IMR-90 (cell line): Measurements from ENCODE around the gene TRIM24. TPM values are rescaled to one million over a fixed set of nuclear protein-coding genes. Genes with fewer than 3 reads are reported as not detected.

Experiments
- ATAC-seq: fragments of 200-7000 bp; cut with Tn5 transposase; 2 replicates; pipeline ENCODE4 v1.9.1; 2020; ENCODE audit warnings: low read depth, mild to moderate bottlenecking, moderate library complexity
- BruUV-seq: library from RNA; stranded (reverse); fragments of 400-500 nt; replicated peaks from 2 replicates; lab custom pipeline; 2021; lab: Mats Ljungman, UMichigan
- CTCF ChIA-PET: fragments of 300-600 bp; formaldehyde crosslinking; extraction: SDS; loops from one replicate; lab custom pipeline; 2021; ENCODE audit warnings: antibody characterized with exemption; lab: Yijun Ruan, JAX
- POLR2A ChIA-PET: fragments of 300-600 bp; sonication (Branson Sonifier 250); formaldehyde crosslinking; loops from one replicate; lab custom pipeline; 2022; ENCODE audit warnings: antibody characterized with exemption; ENCODE audit not compliant: unreplicated experiment; lab: Charles Lee
- DNase-seq: peaks from one replicate; pipeline ENCODE4 v3.0.0; 2013
- H2AFZ ChIP-seq: replicated peaks from 2 replicates; pipeline ENCODE3; 2013; ENCODE audit warnings: low read length, mild to moderate bottlenecking; ENCODE audit not compliant: poor library complexity
- H2AK5ac ChIP-seq: 2 replicates; pipeline ENCODE4 v1.6.1; 2013; ENCODE audit warnings: low read depth, low read length, inconsistent platforms
- H2AK9ac ChIP-seq: replicated peaks from 2 replicates; pipeline ENCODE3; 2013; ENCODE audit warnings: mild to moderate bottlenecking, low read depth, low read length, moderate library complexity; ENCODE audit not compliant: poor library complexity
- H2BK120ac ChIP-seq: 2 replicates; pipeline ENCODE4 v1.6.1; 2013; ENCODE audit warnings: low read depth, low read length, inconsistent platforms
- H2BK15ac ChIP-seq: 3 replicates; pipeline ENCODE4 v1.6.1; 2013; ENCODE audit warnings: low read depth, low read length, inconsistent platforms
- H2BK20ac ChIP-seq: 2 replicates; pipeline ENCODE4 v1.6.1; 2013; ENCODE audit warnings: low read depth, mild to moderate bottlenecking, inconsistent platforms, low read length, moderate library complexity
- H2BK5ac ChIP-seq: 2 replicates; pipeline ENCODE4 v1.6.1; 2013; ENCODE audit warnings: mild to moderate bottlenecking, low read depth, low read length, inconsistent platforms; ENCODE audit not compliant: poor library complexity, severe bottlenecking
- H3K14ac ChIP-seq: replicated peaks from 2 replicates; pipeline ENCODE4 v1.6.1; 2013; ENCODE audit warnings: low read depth, low read length, inconsistent platforms
- H3K18ac ChIP-seq: 2 replicates; pipeline ENCODE4 v1.6.1; 2013; ENCODE audit warnings: low read depth, low read length, control low read depth
- H3K23ac ChIP-seq: 2 replicates; pipeline ENCODE4 v1.6.1; 2013; ENCODE audit warnings: low read depth, low read length, inconsistent platforms
- H3K27ac ChIP-seq: 2 replicates; pipeline ENCODE4 v1.5.1; 2013; ENCODE audit warnings: mild to moderate bottlenecking, control low read depth, low read length; ENCODE audit not compliant: insufficient read depth
- H3K27me3 ChIP-seq: 2 replicates; pipeline ENCODE4 v1.6.1; 2013; ENCODE audit warnings: low read length; ENCODE audit not compliant: control insufficient read depth, insufficient read depth
- H3K36me3 ChIP-seq: 2 replicates; pipeline ENCODE4 v1.6.1; 2013; ENCODE audit warnings: low read length, mixed read lengths; ENCODE audit not compliant: control insufficient read depth, insufficient read depth
- H3K4ac ChIP-seq: 2 replicates; pipeline ENCODE4 v1.6.1; 2013; ENCODE audit warnings: low read depth, low read length, inconsistent platforms
- H3K4me1 ChIP-seq: 2 replicates; pipeline ENCODE4 v1.6.1; 2013; ENCODE audit warnings: low read length, mixed read lengths; ENCODE audit not compliant: control insufficient read depth, insufficient read depth
- H3K4me2 ChIP-seq: 2 replicates; pipeline ENCODE4 v1.6.1; 2013; ENCODE audit warnings: low read depth, mild to moderate bottlenecking, control low read depth, low read length, moderate library complexity
- H3K4me3 ChIP-seq: 2 replicates; pipeline ENCODE4 v1.5.1; 2013; ENCODE audit warnings: low read depth, mild to moderate bottlenecking, control low read depth, low read length, moderate library complexity; ENCODE audit not compliant: insufficient read depth
- H3K56ac ChIP-seq: 2 replicates; pipeline ENCODE4 v1.6.1; 2013; ENCODE audit warnings: low read length, inconsistent platforms; ENCODE audit not compliant: insufficient read depth; ENCODE audit errors: extremely low read depth
- H3K79me1 ChIP-seq, 2 experiments: 2 replicates each; pipeline ENCODE4 v1.6.1; 2013; ENCODE audit warnings: low read length in 2 of 2, inconsistent platforms in 1 of 2, low read depth in 1 of 2
- H3K9ac ChIP-seq: 2 replicates; pipeline ENCODE4 v1.6.1; 2013; ENCODE audit warnings: low read depth, low read length, control low read depth
- H3K9me1 ChIP-seq: 2 replicates; pipeline ENCODE4 v1.6.1; 2013; ENCODE audit warnings: low read length, inconsistent platforms; ENCODE audit not compliant: insufficient read depth
- H3K9me3 ChIP-seq: 2 replicates; pipeline ENCODE4 v1.6.1; 2013; ENCODE audit warnings: low read length; ENCODE audit not compliant: control insufficient read depth, insufficient read depth
- H4K20me1 ChIP-seq: 2 replicates; pipeline ENCODE4 v1.6.1; 2013; ENCODE audit warnings: low read length, inconsistent platforms; ENCODE audit not compliant: insufficient read depth
- H4K5ac ChIP-seq: 2 replicates; pipeline ENCODE4 v1.6.1; 2013; ENCODE audit warnings: mild to moderate bottlenecking, low read depth, low read length, control low read depth
- H4K8ac ChIP-seq, 2 experiments: 2 replicates each; pipeline ENCODE4 v1.6.1; 2013; ENCODE audit warnings: low read depth in 2 of 2, low read length in 2 of 2, control low read depth in 1 of 2, inconsistent platforms in 1 of 2
- H4K91ac ChIP-seq: 2 replicates; pipeline ENCODE4 v1.6.1; 2013; ENCODE audit warnings: low read depth, low read length, inconsistent platforms; ENCODE audit not compliant: insufficient read depth
- BHLHE40 ChIP-seq: fragments of 150-350 bp; IDR thresholded peaks from 2 replicates; pipeline ENCODE4 v1.6.1; 2016; ENCODE audit warnings: mild to moderate bottlenecking, low read depth, low read length
- CEBPB ChIP-seq: IDR thresholded peaks from 2 replicates; pipeline ENCODE4 v1.6.1; 2012; ENCODE audit warnings: low read depth, low read length, improper control_type of control experiment
- ELK1 ChIP-seq: fragments of 150-350 bp; IDR thresholded peaks from 2 replicates; pipeline ENCODE4 v1.6.1; 2016; ENCODE audit warnings: low read depth, mild to moderate bottlenecking, low read length, moderate library complexity, borderline replicate concordance
- FOS ChIP-seq: fragments of 150-350 bp; IDR thresholded peaks from 2 replicates; pipeline ENCODE4 v1.6.1; 2016; ENCODE audit warnings: low read depth, low read length
- MAZ ChIP-seq: IDR thresholded peaks from 2 replicates; pipeline ENCODE4 v1.6.1; 2012; ENCODE audit warnings: low read depth, mild to moderate bottlenecking, low read length, improper control_type of control experiment, moderate library complexity, borderline replicate concordance
- MXI1 ChIP-seq: IDR thresholded peaks from 2 replicates; pipeline ENCODE4 v1.6.1; 2012; ENCODE audit warnings: low read depth, mild to moderate bottlenecking, low read length, moderate library complexity, borderline replicate concordance
- POLR2A ChIP-seq: IDR thresholded peaks from 2 replicates; pipeline ENCODE4 v1.6.1; 2012; ENCODE audit warnings: mild to moderate bottlenecking, low read depth, low read length
- RAD21 ChIP-seq: IDR thresholded peaks from 2 replicates; pipeline ENCODE4 v1.6.1; 2012; ENCODE audit warnings: low read length, improper control_type of control experiment
- RFX5 ChIP-seq: IDR thresholded peaks from 2 replicates; pipeline ENCODE4 v1.8.0; 2012; ENCODE audit warnings: low read depth, mild to moderate bottlenecking, low read length, moderate library complexity
- WGBS, 2 experiments: methylation state at CpG; one replicate each; pipeline versions ENCODE4 v1.1.5 to v1.1.7; 2013; ENCODE audit warnings: missing lambda C conversion rate in 2 of 2; ENCODE audit not compliant: insufficient read length in 1 of 2; ENCODE audit errors: extremely low coverage in 2 of 2; 5-methylcytosine and 5-hydroxymethylcytosine counted together
- dilution Hi-C: fragments of 300-500 bp; cut with HindIII; formaldehyde crosslinking; loops from one replicate; pipeline ENCODE4 v1.14.3; 2018; ENCODE audit warnings: low sequenced_read_pairs; ENCODE audit not compliant: unreplicated experiment
- in situ Hi-C: fragments of 300-500 bp; cut with MboI; formaldehyde crosslinking; loops from 3 replicates; pipeline ENCODE4 v1.14.3; 2019; ENCODE audit warnings: low sequenced_read_pairs, inconsistent platforms, mixed read lengths
- intact Hi-C: fragments of 100-400 bp; cut with micrococcal nuclease; formaldehyde crosslinking; loops from 2 replicates; pipeline ENCODE4 v1.10.0; 2022
- polyA plus RNA-seq, 3 experiments: library from polyadenylated mRNA; depleted of rRNA; stranded (reverse); fragments of >200 nt; gene quantifications; 2 replicates each; pipeline ENCODE4 v1.2.3, GENCODE V29; 2012; ENCODE audit warnings: low replicate concordance in 1 of 3
- total RNA-seq: library from RNA; depleted of rRNA; stranded (reverse); fragments of >200 nt; gene quantifications from 2 replicates; pipeline ENCODE4 v1.2.3, GENCODE V29; 2012

Gene TRIM24
- total and polyA plus RNA-seq, 2 of the 4 experiments (the other 2 are of a cell fraction): 4.1 to 5.7 TPM

GRCh38 chr7:138570715-138571114 lies 110.7 kb downstream of the TRIM24 start:
- TF ChIP-seq MXI1: no peak
- no peak for TF ChIP-seq POLR2A
- no peak for TF ChIP-seq FOS
- TF ChIP-seq RAD21: no peak
- no peak for TF ChIP-seq ELK1
- TF ChIP-seq RFX5: no peak
- no peak for TF ChIP-seq MAZ
- no peak for TF ChIP-seq BHLHE40
- TF ChIP-seq CEBPB: no peak
- DNase-seq (no peak), ATAC-seq (no peak)
- Histone ChIP-seq H3K56ac (no peak overlapping the region), H2AFZ (no peak overlapping the region), H3K36me3 (peaks cover 9% of the 10 kb centered on the region; the same call in 1 of the 2 replicates), H3K9me1 (no peaks in the 10 kb centered on the region), H3K9me3 (peaks cover 4% of the 10 kb centered on the region), H2BK15ac (no peak overlapping the region), H3K4ac (no peak overlapping the region), H2BK20ac (no peak overlapping the region), H3K18ac (no peak overlapping the region), H4K91ac (no peak overlapping the region), H3K4me2 (no peak overlapping the region), H3K4me3 (no peak overlapping the region), H2AK5ac (no peak overlapping the region), H4K5ac (no peak overlapping the region), H3K79me1 (no peaks in the 10 kb centered on the region), H3K27ac (no peak overlapping the region), H2BK120ac (no peak overlapping the region), H2BK5ac (no peak overlapping the region), H3K9ac (no peak overlapping the region), H3K23ac (no peak overlapping the region), H3K27me3 (no peaks in the 10 kb centered on the region), H3K14ac (no peak overlapping the region), H4K8ac (no peak overlapping the region), H3K4me1 (no peaks in the 10 kb centered on the region), H2AK9ac (no peak overlapping the region), H4K20me1 (no peaks in the 10 kb centered on the region)
- in situ Hi-C loops (no loop called here), intact Hi-C loops (loop anchor here (5.0 kb wide), 1 partner anchor 108 kb away; the partner anchor contains the start of gene TRIM24), dilution Hi-C loops (no loop called here)
- ChIA-PET CTCF (no interaction called here), POLR2A (no interaction called here)
- WGBS, 2 experiments: 100% methylated on average over 1 of the region's 4 CpGs; no CpG with 5 or more reads in 1 of the 2 experiments
- no TSS peak for BruUV-seq
